PFSK-1 (cell line): ENCODE data around the gene TRAM2.

Experiments
- FOXP2 ChIP-seq: optimal IDR thresholded peaks from 2 replicates; pipeline ENCODE3; 2011; ENCODE audit warnings: borderline replicate concordance, control low read depth, inconsistent platforms; ENCODE audit not compliant: insufficient read depth; ENCODE audit errors: extremely low read length, extremely low read depth
- POLR2AphosphoS5 ChIP-seq: IDR thresholded peaks from 2 replicates; pipeline ENCODE4 v1.6.1; 2012; ENCODE audit warnings: low read depth, mild to moderate bottlenecking, control low read depth, low read length, moderate library complexity
- SIN3A ChIP-seq: IDR thresholded peaks from 2 replicates; pipeline ENCODE4 v1.6.1; 2012; ENCODE audit warnings: mild to moderate bottlenecking, low read length, moderate library complexity, borderline replicate concordance; ENCODE audit not compliant: insufficient read depth
- TAF1 ChIP-seq: IDR thresholded peaks from 2 replicates; pipeline ENCODE4 v1.6.1; 2012; ENCODE audit warnings: low read length, control low read depth, borderline replicate concordance; ENCODE audit not compliant: insufficient read depth
- TF ChIP-seq, protein P1 (sequence below), 2 experiments: IDR thresholded peaks; 2 replicates each; pipeline versions ENCODE4 v1.6.1 to v1.8.0; 2011 to 2012; ENCODE audit warnings: low read depth in 2 of 2, low read length in 2 of 2, control low read depth in 1 of 2, inconsistent platforms in 1 of 2, mild to moderate bottlenecking in 1 of 2, moderate library complexity in 1 of 2; ENCODE audit not compliant: insufficient read depth in 1 of 2

Gene TRAM2

DNA sequence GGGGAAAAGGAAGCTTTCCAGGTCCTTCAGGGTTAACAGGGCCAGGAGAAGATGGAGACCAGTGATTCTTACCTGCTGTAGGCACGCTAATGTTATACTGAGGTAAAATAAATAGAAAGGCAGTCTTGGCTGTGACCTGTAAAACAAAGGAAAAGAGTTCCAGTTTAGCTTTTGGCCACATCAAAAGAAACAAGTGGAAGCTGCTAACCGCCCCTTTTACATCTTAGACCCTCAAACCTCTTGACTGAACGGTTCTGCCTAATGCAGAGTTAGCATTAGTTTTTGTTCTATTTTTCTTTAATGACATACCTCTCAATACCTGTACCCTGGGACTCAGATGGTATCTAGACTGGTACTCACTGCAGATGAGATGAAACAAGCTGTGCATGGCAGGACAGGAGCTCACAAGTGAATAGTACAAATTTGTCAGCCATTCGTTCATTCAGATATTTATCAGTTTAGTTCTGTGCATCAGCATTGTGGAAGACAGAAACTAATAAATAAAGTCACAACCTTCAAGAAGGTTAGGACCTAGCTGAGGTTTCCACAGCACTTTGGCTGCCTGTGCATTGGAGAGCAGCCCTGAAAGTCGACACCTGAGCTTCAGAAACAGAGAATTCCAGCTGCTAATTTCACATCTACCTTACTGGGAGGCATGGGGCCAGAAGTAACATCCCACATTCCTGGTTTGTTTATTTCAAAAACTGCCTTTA lies 41.0 kb downstream of the TRAM2 start:
- TF ChIP-seq FOXP2 (no peak), SIN3A (no peak), POLR2AphosphoS5 (no peak), TAF1 (no peak)
- TF ChIP-seq, protein P1, sequence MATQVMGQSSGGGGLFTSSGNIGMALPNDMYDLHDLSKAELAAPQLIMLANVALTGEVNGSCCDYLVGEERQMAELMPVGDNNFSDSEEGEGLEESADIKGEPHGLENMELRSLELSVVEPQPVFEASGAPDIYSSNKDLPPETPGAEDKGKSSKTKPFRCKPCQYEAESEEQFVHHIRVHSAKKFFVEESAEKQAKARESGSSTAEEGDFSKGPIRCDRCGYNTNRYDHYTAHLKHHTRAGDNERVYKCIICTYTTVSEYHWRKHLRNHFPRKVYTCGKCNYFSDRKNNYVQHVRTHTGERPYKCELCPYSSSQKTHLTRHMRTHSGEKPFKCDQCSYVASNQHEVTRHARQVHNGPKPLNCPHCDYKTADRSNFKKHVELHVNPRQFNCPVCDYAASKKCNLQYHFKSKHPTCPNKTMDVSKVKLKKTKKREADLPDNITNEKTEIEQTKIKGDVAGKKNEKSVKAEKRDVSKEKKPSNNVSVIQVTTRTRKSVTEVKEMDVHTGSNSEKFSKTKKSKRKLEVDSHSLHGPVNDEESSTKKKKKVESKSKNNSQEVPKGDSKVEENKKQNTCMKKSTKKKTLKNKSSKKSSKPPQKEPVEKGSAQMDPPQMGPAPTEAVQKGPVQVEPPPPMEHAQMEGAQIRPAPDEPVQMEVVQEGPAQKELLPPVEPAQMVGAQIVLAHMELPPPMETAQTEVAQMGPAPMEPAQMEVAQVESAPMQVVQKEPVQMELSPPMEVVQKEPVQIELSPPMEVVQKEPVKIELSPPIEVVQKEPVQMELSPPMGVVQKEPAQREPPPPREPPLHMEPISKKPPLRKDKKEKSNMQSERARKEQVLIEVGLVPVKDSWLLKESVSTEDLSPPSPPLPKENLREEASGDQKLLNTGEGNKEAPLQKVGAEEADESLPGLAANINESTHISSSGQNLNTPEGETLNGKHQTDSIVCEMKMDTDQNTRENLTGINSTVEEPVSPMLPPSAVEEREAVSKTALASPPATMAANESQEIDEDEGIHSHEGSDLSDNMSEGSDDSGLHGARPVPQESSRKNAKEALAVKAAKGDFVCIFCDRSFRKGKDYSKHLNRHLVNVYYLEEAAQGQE (IDR thresholded peaks at IDR 0.05; ENCODE audit: insufficient read depth in 1 of 2, low read depth in 2 of 2, low read length in 2 of 2) = no peak

DNA sequence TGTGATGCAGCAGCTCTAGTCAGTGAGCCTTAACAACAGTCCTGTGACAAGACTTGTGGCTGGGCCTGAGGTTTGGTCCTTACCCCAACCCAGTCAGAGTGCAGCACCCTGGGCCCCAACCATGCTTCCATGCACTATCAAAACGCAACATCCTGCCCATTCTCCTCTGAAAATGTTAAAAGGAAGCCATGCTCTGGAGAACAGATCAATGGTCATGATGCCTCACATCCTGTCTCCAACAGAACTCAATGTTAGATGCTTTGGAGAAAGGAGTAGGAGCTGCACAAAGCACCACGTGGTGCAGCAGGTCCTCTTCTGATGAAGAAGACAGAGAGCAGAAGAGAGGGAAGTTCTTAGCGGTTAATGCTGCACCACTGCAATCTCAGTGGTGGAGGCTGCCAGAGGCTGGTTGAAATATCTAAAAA lies 41.9 kb downstream of the TRAM2 start:
- no peak for TF ChIP-seq SIN3A
- no peak for TF ChIP-seq TAF1
- TF ChIP-seq POLR2AphosphoS5 = no peak
- TF ChIP-seq FOXP2 = no peak
- TF ChIP-seq, protein P1 (IDR thresholded peaks at IDR 0.05; ENCODE audit: insufficient read depth in 1 of 2, low read depth in 2 of 2, low read length in 2 of 2) = no peak

DNA sequence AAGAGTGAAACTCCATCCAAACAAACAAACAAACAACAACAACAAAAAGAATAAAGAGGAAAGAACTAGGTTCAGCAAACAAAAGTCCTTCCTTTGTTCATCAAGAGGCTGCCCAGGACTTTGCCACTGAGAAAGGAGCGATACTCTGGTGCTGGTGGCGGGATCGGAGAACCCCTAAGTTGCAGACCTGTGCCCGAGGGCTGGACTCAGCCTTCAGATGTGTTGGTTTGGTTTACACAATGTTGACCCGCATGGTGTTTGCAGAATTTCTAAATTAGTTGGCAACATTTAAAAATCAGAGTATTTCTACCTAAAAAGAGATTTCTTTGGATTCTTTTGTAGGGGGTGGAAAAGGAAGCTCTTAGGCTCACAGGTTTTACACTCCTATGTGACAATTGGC lies 42.5 kb downstream of the TRAM2 start:
- TF ChIP-seq, protein P1 (IDR thresholded peaks at IDR 0.05; ENCODE audit: insufficient read depth in 1 of 2, low read depth in 2 of 2, low read length in 2 of 2) = no peak
- TF ChIP-seq FOXP2 = no peak
- TF ChIP-seq POLR2AphosphoS5 = no peak
- no peak for TF ChIP-seq SIN3A
- TF ChIP-seq TAF1 = no peak

DNA sequence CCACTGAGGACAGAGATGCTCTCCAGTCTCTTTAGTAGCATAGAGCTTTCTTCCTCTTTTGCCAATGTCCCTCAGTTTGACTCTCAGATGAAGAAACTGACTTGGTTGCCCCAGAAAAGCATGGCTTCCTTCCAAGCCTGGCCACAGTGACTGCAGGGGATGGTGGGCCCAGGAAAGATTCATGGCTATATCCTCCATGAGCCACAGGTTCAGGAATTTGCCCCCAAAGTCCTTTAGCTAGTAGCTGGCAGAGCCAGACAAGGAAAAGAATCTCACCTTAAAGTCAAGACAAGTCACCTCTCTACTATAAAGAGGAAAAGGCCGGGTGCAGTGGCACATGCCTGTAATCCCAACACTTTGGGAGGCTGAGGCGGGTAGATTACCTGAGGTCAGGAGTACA lies 43.4 kb downstream of the TRAM2 start:
- TF ChIP-seq SIN3A (no peak), TAF1 (no peak), POLR2AphosphoS5 (no peak), FOXP2 (no peak)
- TF ChIP-seq, protein P1 (IDR thresholded peaks at IDR 0.05; ENCODE audit: insufficient read depth in 1 of 2, low read depth in 2 of 2, low read length in 2 of 2) = no peak

DNA sequence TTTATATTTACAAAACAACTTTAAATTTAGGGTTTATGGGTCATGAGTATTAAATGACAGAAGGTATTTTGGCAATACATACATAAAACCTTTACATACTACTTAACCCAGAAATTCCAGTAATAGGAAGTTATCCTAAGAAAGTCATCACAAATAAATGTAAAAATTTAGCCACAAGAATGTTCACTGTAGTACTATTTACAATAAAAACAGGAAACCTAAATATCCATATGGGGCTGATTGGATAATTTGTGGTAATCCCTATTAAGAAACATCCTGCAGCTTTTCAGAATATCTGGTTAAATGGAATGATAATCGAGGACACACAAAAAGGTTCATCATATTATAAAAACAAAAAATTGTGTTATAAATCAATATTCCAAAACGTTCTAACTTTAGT lies 44.4 kb downstream of the TRAM2 start:
- TF ChIP-seq SIN3A (no peak), TAF1 (no peak), FOXP2 (no peak), POLR2AphosphoS5 (no peak)
- TF ChIP-seq, protein P1 (IDR thresholded peaks at IDR 0.05; ENCODE audit: insufficient read depth in 1 of 2, low read depth in 2 of 2, low read length in 2 of 2) = no peak
